ENCODE results near the gene HAGHL.

DNA sequence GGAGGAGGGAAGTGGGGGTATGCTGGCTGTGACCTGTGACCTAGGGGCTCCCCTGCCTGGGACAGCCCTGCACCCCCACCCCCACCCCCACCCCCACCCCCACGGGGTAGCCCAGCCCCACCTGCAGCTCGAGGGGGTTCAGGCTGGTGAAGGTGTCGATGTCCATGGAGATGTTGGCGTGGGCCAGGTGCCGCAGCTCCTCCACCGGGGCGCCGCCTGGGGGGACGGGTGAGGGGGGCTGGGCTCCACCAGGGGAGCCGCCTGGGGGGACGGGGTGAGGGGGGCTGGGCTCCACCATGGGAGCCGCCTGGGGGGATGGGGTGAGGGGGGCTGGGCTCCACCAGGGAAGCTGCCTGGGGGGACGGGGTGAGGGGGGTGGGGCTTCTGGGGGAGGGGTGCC lies 43.5 kb downstream of the HAGHL start:
- TF ChIP-seq POLR2A (IDR thresholded peaks at IDR 0.05; ENCODE audit: borderline replicate concordance, extremely low read depth, insufficient read depth, insufficient read length) (no peak), SIN3A (IDR thresholded peaks at IDR 0.05; ENCODE audit: low read depth) (no peak), CTCF (IDR thresholded peaks at IDR 0.05 in 2 of 3, conservative IDR thresholded peaks at IDR 0.05 in 1 of 3; ENCODE audit: borderline replicate concordance in 1 of 3, insufficient read depth in 1 of 3, low read depth in 2 of 3, low read length in 2 of 3) (no peak), ATF3 (IDR thresholded peaks at IDR 0.05) (no peak), SRF (IDR thresholded peaks at IDR 0.05; ENCODE audit: low read depth) (no peak), SP1 (IDR thresholded peaks at IDR 0.05; ENCODE audit: low read depth) (no peak), POLR2AphosphoS5 (IDR thresholded peaks at IDR 0.05; ENCODE audit: low read depth, low read length) (no peak)
